ENCODE measurements around the gene ADAM19.

ADAM19 gene, protein sequence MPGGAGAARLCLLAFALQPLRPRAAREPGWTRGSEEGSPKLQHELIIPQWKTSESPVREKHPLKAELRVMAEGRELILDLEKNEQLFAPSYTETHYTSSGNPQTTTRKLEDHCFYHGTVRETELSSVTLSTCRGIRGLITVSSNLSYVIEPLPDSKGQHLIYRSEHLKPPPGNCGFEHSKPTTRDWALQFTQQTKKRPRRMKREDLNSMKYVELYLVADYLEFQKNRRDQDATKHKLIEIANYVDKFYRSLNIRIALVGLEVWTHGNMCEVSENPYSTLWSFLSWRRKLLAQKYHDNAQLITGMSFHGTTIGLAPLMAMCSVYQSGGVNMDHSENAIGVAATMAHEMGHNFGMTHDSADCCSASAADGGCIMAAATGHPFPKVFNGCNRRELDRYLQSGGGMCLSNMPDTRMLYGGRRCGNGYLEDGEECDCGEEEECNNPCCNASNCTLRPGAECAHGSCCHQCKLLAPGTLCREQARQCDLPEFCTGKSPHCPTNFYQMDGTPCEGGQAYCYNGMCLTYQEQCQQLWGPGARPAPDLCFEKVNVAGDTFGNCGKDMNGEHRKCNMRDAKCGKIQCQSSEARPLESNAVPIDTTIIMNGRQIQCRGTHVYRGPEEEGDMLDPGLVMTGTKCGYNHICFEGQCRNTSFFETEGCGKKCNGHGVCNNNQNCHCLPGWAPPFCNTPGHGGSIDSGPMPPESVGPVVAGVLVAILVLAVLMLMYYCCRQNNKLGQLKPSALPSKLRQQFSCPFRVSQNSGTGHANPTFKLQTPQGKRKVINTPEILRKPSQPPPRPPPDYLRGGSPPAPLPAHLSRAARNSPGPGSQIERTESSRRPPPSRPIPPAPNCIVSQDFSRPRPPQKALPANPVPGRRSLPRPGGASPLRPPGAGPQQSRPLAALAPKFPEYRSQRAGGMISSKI

DNA sequence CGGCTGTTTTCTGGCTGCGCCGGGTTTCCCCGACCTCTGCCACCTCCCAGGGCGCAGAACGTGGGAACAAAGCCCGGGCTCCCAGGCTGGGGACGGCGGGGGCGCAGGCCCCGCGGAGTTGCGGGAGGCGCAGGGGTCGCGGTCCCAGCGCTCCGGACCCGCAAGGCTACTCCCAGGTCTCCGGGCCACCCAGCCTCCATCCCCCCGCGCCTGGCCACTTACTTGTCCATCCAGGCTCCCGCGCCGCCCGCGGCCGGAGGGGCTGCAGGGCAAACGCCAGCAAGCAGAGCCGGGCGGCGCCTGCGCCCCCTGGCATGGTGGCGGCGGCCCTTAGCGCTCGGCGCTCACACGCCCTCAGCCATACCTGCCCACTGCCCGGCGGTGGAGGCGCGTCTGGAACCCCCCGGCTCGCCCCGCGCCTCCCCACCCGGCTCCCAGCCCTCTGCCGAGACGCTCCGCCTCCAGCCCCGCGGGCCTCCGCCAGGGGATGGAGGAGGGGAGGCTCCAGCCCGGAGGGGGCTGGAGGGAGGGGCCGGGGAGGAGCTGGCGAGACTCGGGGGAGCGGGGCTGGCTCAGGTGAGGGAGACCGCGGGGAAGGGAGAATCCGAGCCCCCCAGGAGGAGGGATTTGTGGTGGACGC, at the start of gene ADAM19:
Gene ADAM19, minus strand, starts transcription at position 395 of the 640 bp plus-strand sequence. Its CDS starts 79 bp downstream, at position 316.
- DNase-seq: no peak

DNA sequence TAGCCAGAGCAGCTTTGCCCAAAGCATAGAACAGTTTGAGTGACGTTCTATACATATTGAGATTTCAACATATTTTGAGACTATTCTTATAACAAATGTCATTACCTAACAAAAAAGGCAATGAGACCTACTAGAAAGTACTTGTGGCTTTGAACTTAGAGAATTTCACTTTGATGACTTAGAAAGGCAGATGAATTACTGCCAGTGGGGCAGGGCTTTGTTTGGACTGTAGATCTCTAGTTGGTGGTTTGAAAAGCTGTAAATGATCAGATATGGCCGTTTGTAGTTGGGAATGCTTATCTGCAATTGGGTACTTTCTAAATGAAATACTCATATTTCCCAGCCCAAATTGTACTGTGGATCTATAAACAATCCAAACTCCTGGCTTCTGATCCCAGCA, 48.6 kb upstream of the ADAM19 start:
- no peak for DNase-seq

DNA sequence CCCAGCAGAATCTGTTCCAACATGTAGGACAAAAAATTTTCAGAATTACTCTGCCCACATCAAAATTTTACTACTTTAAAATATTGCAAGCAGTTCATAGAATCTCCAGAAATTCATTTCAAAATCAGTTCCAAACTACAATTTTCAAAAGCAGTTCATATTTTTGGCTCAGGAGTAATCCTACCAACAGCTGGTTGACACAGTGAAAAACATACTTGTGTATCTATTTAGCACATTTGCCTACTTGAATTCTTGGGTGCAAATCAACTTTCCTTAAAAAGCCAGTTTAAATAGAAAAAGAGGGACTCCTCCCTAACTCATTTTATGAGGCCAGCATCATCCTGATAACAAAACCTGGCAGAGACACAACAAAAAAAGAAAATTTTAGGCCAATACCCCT, 45.2 kb upstream of the ADAM19 start:
- DNase-seq: no peak

DNA sequence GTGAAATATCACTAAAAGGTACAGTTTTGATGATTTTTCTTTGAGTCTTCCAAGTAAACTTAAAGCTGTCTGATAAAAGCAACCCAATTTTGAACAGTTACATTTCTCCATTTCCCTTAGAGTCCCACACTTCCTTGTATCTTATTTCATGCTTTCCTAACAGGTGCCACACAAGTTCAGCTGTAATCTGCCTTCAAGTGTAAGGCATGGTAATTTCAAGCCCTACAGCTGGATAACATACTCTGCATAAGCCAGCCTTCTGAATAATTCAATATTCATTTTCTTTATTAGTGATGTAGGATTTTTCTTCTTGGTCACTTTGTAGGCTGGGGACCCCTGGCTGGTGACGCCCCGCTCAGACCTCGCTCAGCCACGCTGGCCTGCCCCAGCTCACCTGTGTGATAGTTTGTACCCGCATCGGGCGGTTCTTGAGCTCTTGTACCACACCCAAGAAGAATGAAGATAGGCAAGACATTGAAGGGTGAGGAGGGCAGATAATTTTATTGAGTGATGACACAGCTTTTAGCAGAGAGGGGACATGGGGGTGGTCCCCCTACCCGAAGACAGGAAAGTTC, 42.7 kb upstream of the ADAM19 start:
- no peak for DNase-seq

DNA sequence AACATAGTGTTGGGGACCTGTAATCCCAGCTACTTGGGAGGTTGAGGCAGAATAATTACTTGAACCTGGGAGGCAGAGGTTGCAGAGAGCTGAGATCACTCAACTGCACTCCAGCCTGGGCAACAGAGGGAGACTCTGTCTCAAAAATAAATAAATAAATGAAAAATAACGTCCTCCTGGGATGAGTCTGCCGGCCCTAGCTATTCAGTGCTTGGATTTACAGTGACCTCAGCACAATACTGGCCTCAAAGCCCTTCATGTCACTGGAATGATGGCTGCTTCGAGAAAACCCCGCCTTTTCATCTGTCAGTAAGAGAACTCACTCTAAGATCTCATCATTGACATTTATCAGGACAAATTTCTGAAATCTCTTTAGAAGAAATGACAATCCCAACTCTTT, 41.2 kb upstream of the ADAM19 start:
- DNase-seq: no peak

DNA sequence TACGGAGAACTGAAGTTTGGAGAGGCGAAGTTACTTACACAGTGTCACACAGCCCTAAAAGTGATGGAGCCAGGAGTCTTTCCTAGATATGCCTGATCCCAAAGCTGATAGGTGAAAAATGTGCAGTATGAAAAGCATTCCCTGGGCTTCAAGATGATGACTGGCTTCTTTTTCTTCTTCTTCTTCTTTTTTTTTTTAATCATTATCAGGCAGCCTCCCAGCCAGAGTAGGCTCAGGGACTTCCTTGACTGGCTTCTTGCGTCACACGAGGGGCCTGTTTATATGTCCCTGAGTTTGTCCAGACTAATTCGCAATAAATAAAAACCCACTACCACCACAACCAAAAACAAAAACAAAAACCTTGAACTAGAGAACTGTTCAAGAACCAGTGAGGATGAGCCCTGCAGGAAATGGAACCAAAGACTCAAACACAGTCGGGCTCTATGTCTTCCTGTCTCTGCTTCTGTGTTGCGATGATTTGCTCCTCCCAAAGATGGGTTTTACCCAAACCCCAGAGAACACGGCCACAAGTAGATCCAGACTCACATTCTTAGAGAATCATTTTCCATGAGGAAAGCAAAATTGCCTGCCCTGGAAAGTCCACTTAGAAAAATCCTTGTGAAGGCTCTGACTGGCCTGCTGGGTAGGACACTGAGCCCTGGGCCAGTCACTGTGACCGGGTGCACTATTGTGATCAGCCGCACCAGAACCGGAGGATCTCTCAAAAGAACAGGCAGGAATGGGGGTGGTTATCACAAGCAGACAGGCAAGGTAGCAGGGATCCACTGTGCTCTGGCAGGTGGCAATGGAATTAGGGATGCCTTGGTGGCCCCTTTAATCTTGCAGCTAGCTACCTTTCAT, 38.0 kb upstream of the ADAM19 start:
- DNase-seq: no peak

DNA sequence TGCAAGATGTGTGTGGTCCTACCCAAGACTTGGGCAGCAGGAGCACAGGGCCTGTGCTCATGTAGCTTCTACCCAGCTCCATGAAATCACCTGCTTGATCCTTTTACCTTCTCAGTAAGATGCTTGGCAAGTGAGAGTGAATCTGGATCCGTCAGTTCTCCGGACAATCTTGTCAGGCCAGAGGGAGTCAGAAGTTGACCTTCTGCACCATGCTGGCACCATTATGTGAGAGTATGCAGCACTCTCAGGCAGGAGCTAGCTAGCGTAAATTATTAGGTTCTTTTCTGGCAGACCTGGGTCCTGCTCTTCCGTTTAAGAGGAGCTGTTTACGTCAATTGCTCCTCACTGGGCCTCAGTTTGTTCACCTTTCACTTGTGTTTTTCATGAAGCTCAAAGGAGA, 37.0 kb upstream of the ADAM19 start:
- no peak for DNase-seq

DNA sequence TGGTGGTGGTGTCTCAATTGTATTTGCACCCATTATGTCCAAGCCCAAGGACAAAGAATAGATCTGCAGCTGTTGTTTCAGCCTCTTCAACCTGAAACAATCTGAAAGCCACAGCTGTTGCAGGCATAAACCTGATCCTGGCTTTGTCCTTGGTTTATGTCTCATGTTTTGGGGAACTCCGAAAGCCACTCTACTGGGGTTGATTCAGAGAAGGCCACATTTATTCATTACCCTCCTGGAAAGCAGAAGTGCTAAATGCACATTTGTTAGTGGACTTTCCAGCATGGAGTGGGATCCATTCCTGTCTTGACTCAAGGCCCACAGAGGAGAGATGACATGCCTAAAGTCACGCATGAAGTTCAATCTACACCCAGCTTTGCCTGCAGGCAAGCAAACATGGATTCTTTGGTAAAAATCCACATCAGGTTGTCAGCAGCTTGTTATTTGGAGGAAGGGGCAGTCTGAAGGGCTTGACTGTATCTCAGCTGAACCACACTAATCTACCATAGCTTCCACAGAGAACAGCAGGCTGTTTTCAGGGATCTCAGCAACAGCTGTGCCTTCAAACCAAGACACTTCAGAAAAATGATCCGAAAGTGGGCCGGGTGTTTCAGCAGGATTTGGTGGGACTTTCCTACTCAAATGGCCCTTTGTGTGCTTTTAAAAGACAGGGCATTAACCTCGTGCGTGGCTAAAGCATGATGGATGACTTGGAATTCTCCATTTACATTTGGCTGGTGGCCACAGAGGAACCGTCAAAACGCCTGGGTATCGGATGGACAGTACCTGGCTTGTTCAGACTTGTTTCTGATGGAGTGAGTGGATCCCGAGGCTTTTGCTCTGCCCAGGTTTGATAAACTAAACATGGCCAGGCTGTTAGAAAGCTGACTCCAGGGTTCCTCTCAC, 36.2 kb upstream of the ADAM19 start:
- DNase-seq: no peak

DNA sequence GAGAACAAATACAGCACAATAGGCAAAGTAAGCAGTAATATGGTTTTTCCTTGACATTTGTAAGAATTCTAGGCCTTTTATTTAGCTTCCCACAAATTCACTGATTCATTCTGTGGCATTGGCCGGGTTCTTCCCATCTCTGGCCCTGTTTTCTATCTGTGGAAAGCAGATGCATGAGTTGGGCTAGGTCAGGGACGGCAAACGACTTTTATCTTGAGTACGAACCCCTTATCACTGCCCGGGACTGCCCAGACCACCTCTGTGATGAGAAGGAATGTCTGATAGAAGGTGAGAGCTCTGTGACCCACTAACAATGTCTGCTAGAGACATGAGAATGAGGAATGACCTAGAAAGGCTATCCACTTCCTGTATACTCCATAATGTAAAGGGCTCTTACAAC, 35.4 kb upstream of the ADAM19 start:
- DNase-seq: no peak

DNA sequence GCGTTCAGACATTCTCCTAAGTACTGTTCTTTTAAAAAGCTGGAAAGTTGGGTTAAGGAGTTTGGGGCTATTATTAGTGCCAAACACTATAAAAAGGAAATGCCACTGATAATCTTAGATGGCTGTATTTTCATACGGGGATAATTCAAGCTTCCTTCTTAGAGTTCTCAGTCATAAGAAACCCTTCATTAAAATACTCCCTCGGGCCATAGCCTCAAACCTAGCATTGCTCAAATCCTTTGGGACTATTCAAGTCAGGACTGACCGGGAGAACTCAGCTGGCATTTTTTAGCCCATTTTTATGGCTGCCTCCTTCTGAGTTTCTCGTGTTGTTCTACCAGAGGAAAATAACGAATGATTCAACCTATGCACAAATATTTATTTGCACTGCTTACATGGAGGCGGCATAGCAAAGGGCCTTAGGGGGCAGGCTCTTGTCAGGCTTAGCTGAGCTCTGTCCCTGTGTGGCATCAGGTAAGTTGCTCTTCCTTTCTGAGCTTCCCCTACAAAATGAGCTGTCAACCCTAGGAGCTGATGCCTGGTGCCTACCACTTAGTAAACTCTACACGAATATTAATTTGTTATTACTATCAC, 33.5 kb upstream of the ADAM19 start:
- DNase-seq: no peak

DNA sequence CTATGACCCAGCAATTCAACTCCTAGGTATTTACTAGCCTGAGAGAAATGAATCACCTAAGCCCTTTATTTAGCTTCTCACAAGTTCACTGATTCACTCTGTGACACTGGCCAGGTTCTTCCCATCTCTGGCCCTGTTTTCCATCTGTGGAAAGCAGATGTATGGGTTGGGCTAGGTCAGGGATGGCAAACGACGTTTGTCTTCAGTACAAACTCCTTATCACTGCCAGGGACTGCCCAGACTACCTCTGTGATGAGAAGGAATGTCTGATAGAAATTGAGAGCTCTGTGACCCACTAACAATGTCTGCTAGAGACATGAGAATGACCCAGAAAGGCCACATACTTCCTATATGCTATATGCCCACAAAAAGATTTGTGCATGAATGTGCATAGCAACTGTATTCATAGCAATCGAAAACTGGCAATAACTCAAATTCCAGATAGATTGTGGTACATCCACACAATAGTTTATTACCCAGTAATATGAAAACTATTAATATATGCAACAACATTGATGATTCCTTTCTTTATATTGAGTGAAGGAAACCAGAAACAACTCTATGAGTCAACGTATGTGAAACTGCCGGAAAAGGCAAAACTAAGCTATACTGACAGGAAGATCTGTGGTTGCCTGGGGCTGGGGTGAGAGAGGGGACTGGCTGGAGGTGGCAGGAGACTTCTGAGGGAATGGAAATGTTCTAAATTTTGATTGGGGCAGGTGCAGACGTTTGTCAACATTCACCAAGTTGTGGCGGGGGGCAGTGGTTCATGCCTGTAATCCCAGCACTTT, 32.0 kb upstream of the ADAM19 start:
- DNase-seq: peak; percentile 29

DNA sequence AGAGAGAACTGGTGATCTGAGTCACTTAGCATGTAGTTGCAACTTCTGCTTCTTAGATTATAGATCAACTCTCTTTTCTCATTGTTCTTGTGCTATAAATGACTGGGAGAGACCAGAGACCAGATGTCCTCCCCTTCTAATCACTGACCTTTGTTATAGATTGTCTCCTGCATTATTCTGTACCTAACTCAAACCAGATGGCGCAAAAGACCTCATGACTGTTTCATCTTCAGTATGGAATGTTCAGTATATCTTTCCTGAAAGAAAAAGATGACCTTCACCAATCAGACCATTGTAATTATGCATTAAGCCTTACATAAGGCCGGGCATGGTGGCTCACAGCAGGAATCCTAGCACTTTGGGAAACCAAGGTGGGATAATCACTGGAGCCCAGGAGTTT, 30.5 kb upstream of the ADAM19 start:
- DNase-seq: no peak

DNA sequence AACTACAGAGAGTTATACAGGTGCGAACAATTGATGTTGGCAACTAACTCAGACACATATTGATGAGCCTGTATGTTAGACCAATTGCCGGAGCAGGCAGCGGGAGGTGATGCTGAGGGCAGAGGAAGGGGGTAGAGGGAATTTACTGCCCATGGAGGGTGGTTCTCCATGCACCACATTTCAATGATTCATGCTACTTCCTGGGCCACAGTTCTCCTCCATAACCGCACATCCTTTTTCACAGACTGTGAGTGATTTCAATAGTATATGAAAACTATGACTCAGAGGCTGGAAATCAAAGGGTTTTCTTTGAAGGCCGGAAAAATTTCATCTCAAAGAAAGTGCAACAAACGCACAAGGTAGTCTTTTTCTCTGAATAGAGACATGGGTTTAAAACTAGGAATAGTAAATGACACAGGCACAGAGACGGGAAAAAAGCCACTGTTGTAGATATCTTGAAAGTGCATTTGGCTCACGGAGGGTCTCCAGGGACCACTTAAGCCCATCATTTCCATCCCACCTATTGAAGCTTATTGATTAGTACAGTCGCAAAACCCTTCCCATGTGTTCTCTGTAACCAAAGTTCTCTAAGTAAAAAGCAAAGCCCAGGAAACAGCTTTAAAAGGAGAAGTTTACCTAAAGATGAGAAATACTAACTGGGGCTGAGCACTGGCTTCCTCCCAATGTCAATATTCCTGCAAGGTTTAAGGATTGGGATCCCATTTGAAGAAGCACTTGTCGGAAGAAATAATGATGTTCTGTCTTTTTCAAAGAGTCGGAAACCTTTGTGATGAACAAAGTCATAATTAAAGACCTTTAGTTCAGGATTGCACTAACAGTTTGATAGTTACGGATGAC, 28.0 kb upstream of the ADAM19 start:
- DNase-seq: peak; percentile 60

DNA sequence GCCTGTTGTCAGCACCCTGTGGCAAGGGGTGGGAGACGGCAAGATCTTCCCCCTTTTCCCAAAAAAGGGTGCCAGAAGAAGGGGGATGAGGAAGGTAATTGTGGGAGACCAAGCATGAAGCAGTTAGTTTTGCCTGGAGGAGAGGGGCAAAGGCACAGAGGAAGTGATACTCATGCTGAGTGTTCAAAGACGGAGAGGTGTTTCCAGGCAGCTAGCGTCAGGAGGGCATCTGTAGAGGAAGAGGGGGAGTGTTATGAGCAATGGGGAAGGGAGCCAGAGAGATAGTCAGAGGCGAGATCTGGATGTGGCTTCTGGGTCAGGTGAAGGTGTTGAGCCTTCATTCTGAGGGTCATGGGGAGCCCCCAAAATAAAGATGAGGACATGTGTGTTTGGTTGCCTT, 26.9 kb upstream of the ADAM19 start:
- no peak for DNase-seq

DNA sequence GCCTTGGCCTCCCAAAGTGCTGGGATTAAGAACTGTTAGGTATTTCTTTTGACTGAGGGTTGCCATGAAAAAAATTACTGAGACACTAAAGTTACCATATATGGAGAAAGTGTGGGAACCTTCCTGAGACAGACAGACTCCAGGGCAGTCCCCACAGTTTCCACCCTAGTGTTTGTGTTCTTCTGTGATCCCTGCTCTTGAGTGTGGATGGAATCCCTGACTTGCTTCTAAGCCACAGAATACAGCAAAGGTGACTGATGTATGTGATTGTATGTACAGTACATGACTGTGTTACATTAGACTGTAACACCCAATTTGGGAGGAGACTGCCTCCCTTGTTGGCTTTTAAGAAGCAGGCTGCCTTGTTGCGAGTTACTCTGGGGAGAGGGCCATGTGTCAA, 24.7 kb upstream of the ADAM19 start:
- no peak for DNase-seq

DNA sequence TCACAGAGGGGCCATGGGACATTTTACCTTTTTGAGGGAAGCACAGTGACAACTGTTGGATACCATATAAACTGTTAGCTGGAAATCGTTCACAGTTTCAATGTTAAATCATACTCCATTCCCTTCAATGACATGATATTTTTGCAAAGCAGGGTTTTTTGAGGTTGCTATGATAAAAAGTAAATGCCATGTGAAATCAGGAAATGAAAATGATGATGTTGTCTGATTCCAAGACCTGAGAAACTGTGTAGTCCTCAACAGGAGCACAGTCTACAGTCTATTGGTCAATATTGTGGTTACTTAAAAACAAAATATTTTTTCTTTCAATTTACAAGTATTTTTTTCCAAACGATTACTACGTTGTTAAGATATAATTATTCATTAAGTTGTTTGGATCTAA, 24.0 kb upstream of the ADAM19 start:
- no peak for DNase-seq

DNA sequence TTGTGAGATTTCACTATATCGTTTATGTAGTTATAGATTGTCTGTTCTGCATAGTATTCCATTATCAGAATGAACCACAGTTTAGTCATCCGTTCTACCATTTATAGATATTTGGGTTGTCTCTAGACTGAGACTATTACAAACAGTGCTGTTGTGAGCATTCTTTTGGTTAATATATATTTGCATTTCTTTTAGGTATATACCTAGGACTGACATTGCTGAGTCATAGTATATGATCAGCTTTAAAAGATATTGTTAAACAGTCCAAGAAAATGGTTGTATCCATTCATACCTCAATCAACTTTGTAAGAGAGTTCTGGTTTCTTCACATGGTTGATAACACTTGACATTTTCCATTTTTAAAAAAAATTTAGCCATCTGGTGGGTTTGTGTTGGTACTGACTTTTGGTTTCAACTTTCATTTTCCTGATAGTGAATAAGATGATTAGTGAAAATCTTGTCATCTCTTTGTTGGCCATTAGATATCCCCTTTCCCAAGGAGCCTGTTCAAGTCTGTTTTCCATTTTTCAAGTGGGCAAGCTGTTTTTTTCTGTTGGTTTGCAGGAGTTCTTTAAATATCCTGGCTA, 22.9 kb upstream of the ADAM19 start:
- DNase-seq: no peak

DNA sequence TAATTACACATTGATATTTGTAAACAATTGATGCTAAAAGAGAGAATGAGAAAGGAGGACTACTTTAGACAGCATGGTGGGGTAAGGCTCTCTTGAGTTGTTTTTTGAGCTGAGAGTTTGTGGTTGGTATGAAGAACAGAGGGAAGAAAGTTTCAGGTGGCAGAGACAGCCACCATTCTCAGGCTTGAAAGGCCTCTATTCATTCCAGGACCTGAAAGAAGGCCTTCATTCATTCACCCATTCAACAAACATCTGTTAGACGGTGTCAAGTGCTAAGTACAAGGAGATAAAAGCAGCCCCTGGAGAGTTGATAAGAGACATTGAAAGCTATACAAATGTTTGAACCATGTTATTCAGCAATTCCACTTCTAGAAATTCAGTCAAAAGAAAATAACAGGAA, 21.7 kb upstream of the ADAM19 start:
- DNase-seq: no peak

Measured in amniotic stem cell (primary cell).